ENCODE measurements around the gene ADGRG1.

The ADGRG1 gene

GRCh38 chr16:57680842-57681375 lies 52.5 kb downstream of the ADGRG1 start:
- DNase-seq: no peak

- no peak for DNase-seq
Observed at GRCh38 chr16:57681950-57682728, 53.7 kb downstream of the ADGRG1 start.

- no peak for DNase-seq
Observed at GRCh38 chr16:57682809-57683635, 54.6 kb downstream of the ADGRG1 start.

- DNase-seq: no peak
Observed at GRCh38 chr16:57683636-57684545, 55.5 kb downstream of the ADGRG1 start.

- no peak for DNase-seq
Observed at GRCh38 chr16:57684626-57685358, 56.4 kb downstream of the ADGRG1 start.

GRCh38 chr16:57685633-57686032 lies 57.2 kb downstream of the ADGRG1 start:
- DNase-seq: no peak

GRCh38 chr16:57686577-57686976 lies 58.1 kb downstream of the ADGRG1 start:
- DNase-seq: no peak

- DNase-seq: no peak
Observed at GRCh38 chr16:57687363-57687929, 59.0 kb downstream of the ADGRG1 start.

GRCh38 chr16:57688487-57688986 lies 60.1 kb downstream of the ADGRG1 start:
- no peak for DNase-seq

- no peak for DNase-seq
Observed at GRCh38 chr16:57688987-57689761, 60.7 kb downstream of the ADGRG1 start.

GRCh38 chr16:57689762-57690558 lies 61.5 kb downstream of the ADGRG1 start:
- DNase-seq: no peak

GRCh38 chr16:57690782-57691471 lies 62.5 kb downstream of the ADGRG1 start:
- no peak for DNase-seq

GRCh38 chr16:57692636-57693035 lies 64.2 kb downstream of the ADGRG1 start:
- DNase-seq: no peak

- no peak for DNase-seq
Observed at GRCh38 chr16:57693550-57693949, 65.1 kb downstream of the ADGRG1 start.

- DNase-seq: no peak
Observed at GRCh38 chr16:57694231-57694724, 65.8 kb downstream of the ADGRG1 start.

GRCh38 chr16:57694725-57695679 lies 66.6 kb downstream of the ADGRG1 start, which contains the start of gene DRC7:
DRC7 (plus strand) TSS chr16:57694806; CDS start chr16:57697950, 3,144 bp downstream.
- DNase-seq: peak in 49 of 58 donors; percentile 2 to 75 (median 34)
